ENCODE results near the gene TADA1. TPM values are rescaled to one million over a fixed set of nuclear protein-coding genes. Genes with fewer than 3 reads are reported as not detected.

TADA1 gene
- total RNA-seq, 1 donor from 2014 or later: 21.5 TPM

DNA sequence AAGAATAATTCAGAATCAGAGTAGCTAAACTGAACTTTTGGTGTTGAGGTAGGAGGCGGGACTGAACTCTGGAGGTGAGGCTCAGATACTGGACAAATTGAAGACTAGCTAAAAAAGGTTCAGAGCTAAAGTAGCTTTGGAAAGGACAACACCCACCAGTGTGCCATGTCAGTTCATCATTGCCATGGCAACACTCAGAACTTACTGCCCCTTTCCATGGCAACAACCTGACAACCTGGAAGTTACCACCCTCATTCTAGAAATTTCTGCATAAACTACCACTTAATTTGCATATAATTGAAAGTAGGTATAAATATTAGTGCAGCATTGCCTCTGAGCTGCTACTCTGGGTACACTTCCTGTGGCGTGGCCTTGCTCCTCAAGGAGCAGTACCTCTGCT lies 67.1 kb downstream of the TADA1 start:
- peaks cover 7% of the 10 kb centered on the region for H3K4me1 Mint-ChIP-seq (ENCODE audit: low read depth)
- no peak for DNase-seq (ENCODE audit: low spot score, unreplicated experiment)
- H3K27me3 Mint-ChIP-seq: no peaks in the 10 kb centered on the region
- H3K27ac Mint-ChIP-seq: no peak overlapping the region
- no peak overlapping the region for H3K4me3 Mint-ChIP-seq (ENCODE audit: low read depth)
- H3K36me3 Mint-ChIP-seq (ENCODE audit: insufficient read depth): no peaks in the 10 kb centered on the region
- peaks cover 5% of the 10 kb centered on the region for H3K9me3 Mint-ChIP-seq (ENCODE audit: low read depth)
- TF ChIP-seq, protein P1, sequence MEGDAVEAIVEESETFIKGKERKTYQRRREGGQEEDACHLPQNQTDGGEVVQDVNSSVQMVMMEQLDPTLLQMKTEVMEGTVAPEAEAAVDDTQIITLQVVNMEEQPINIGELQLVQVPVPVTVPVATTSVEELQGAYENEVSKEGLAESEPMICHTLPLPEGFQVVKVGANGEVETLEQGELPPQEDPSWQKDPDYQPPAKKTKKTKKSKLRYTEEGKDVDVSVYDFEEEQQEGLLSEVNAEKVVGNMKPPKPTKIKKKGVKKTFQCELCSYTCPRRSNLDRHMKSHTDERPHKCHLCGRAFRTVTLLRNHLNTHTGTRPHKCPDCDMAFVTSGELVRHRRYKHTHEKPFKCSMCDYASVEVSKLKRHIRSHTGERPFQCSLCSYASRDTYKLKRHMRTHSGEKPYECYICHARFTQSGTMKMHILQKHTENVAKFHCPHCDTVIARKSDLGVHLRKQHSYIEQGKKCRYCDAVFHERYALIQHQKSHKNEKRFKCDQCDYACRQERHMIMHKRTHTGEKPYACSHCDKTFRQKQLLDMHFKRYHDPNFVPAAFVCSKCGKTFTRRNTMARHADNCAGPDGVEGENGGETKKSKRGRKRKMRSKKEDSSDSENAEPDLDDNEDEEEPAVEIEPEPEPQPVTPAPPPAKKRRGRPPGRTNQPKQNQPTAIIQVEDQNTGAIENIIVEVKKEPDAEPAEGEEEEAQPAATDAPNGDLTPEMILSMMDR (IDR thresholded peaks at IDR 0.05; ENCODE audit: unreplicated experiment): no peak

Other genes starting within 250 kb of the TADA1 start
- gene POGK, start 36.8 kb downstream of the TADA1 start, total RNA-seq: 49.9 and 53.6 TPM in 2 replicates
- 1.4 and 1.7 TPM in 2 replicates for gene ILDR2, start 99.3 kb upstream of the TADA1 start, total RNA-seq
- gene MAEL, start 113.0 kb upstream of the TADA1 start, total RNA-seq: 0.13 TPM in 1 of 2 replicates, not detected in the other
- gene GPA33, start 214.1 kb upstream of the TADA1 start, total RNA-seq: not detected in 2 replicates
- gene STYXL2, start 217.8 kb upstream of the TADA1 start, total RNA-seq: 0.09 TPM in 1 of 2 replicates, not detected in the other